ENCODE measurements around the gene KCNK16. TPM values are rescaled to one million over a fixed set of nuclear protein-coding genes. Genes with fewer than 3 reads are reported as not detected.

The KCNK16 gene
- total and polyA plus RNA-seq, 4 donors = not detected

GRCh38 chr6:39281312-39281980 lies 41.1 kb downstream of the KCNK16 start:
- DNase-seq (peak in 1 of 2 donors; percentile 33), ATAC-seq (ENCODE audit: low FRiP score) (no peak)
- no peaks in the 10 kb centered on the region for H3K4me1 ChIP-seq (ENCODE audit: control insufficient read depth in 1 of 2, insufficient read depth in 2 of 2, low read length in 2 of 2)
- H3K27me3 ChIP-seq (ENCODE audit: control insufficient read depth in 1 of 2, insufficient read depth in 2 of 2, low read length in 1 of 2) = no peaks in the 10 kb centered on the region
- H3K36me3 ChIP-seq (ENCODE audit: control insufficient read depth in 1 of 2, insufficient read depth in 2 of 2, low read length in 1 of 2) = no peaks in the 10 kb centered on the region
- intact Hi-C loops (cut with DNase I) = no loop called here
- H3K27ac ChIP-seq (ENCODE audit: low read depth in 1 of 2, low read length in 2 of 2) = no peak overlapping the region
- no peaks in the 10 kb centered on the region for H3K9me3 ChIP-seq (ENCODE audit: control insufficient read depth, low read length)
- H3K4me3 ChIP-seq (ENCODE audit: low read length in 2 of 2) = no peak overlapping the region
- WGBS, 2 donors = 63 to 76% methylated on average over 11 of the region's 11 CpGs

- WGBS, 2 donors = 39 to 40% methylated on average over 8 of the region's 8 CpGs
- Histone ChIP-seq H3K9me3 (ENCODE audit: control insufficient read depth, low read length) (no peaks in the 10 kb centered on the region), H3K27me3 (ENCODE audit: control insufficient read depth in 1 of 2, insufficient read depth in 2 of 2, low read length in 1 of 2) (no peaks in the 10 kb centered on the region), H3K36me3 (ENCODE audit: control insufficient read depth in 1 of 2, insufficient read depth in 2 of 2, low read length in 1 of 2) (no peaks in the 10 kb centered on the region), H3K4me3 (ENCODE audit: low read length in 2 of 2) (no peak overlapping the region), H3K27ac (ENCODE audit: low read depth in 1 of 2, low read length in 2 of 2) (no peak overlapping the region), H3K4me1 (ENCODE audit: control insufficient read depth in 1 of 2, insufficient read depth in 2 of 2, low read length in 2 of 2) (no peaks in the 10 kb centered on the region)
- ATAC-seq (ENCODE audit: low FRiP score) (peak; percentile 58), DNase-seq (no peak)
- intact Hi-C loops (cut with DNase I) = no loop called here
Measured at GRCh38 chr6:39280247-39280731, 42.2 kb downstream of the KCNK16 start.

- no peaks in the 10 kb centered on the region for H3K4me1 ChIP-seq (ENCODE audit: control insufficient read depth in 1 of 2, insufficient read depth in 2 of 2, low read length in 2 of 2)
- ATAC-seq (ENCODE audit: low FRiP score) (no peak), DNase-seq (no peak)
- H3K4me3 ChIP-seq (ENCODE audit: low read length in 2 of 2) = no peak overlapping the region
- H3K36me3 ChIP-seq (ENCODE audit: control insufficient read depth in 1 of 2, insufficient read depth in 2 of 2, low read length in 1 of 2) = no peaks in the 10 kb centered on the region
- H3K27me3 ChIP-seq (ENCODE audit: control insufficient read depth in 1 of 2, insufficient read depth in 2 of 2, low read length in 1 of 2) = no peaks in the 10 kb centered on the region
- intact Hi-C loops (cut with DNase I) = no loop called here
- H3K27ac ChIP-seq (ENCODE audit: low read depth in 1 of 2, low read length in 2 of 2) = no peak overlapping the region
- no peaks in the 10 kb centered on the region for H3K9me3 ChIP-seq (ENCODE audit: control insufficient read depth, low read length)
- 88 to 90% methylated on average over 6 of the region's 6 CpGs for WGBS, 2 donors
Measured at GRCh38 chr6:39279539-39279938, 43.0 kb downstream of the KCNK16 start.

GRCh38 chr6:39276379-39276995 lies 46.0 kb downstream of the KCNK16 start:
- Histone ChIP-seq H3K27me3 (ENCODE audit: control insufficient read depth in 1 of 2, insufficient read depth in 2 of 2, low read length in 1 of 2) (no peaks in the 10 kb centered on the region), H3K27ac (ENCODE audit: low read depth in 1 of 2, low read length in 2 of 2) (no peak overlapping the region), H3K4me1 (ENCODE audit: control insufficient read depth in 1 of 2, insufficient read depth in 2 of 2, low read length in 2 of 2) (no peaks in the 10 kb centered on the region), H3K4me3 (ENCODE audit: low read length in 2 of 2) (no peak overlapping the region), H3K36me3 (ENCODE audit: control insufficient read depth in 1 of 2, insufficient read depth in 2 of 2, low read length in 1 of 2) (no peaks in the 10 kb centered on the region), H3K9me3 (ENCODE audit: control insufficient read depth, low read length) (no peaks in the 10 kb centered on the region)
- DNase-seq (no peak), ATAC-seq (ENCODE audit: low FRiP score) (no peak)
- 87 to 90% methylated on average over 3 of the region's 3 CpGs for WGBS, 2 donors
- intact Hi-C loops (cut with DNase I) = no loop called here

GRCh38 chr6:39274903-39275302 lies 47.6 kb downstream of the KCNK16 start:
- no peaks in the 10 kb centered on the region for H3K4me1 ChIP-seq (ENCODE audit: control insufficient read depth in 1 of 2, insufficient read depth in 2 of 2, low read length in 2 of 2)
- H3K27ac ChIP-seq (ENCODE audit: low read depth in 1 of 2, low read length in 2 of 2) = no peak overlapping the region
- DNase-seq (no peak), ATAC-seq (ENCODE audit: low FRiP score) (no peak)
- 84 to 88% methylated on average over 3 of the region's 3 CpGs for WGBS, 2 donors
- H3K27me3 ChIP-seq (ENCODE audit: control insufficient read depth in 1 of 2, insufficient read depth in 2 of 2, low read length in 1 of 2) = no peaks in the 10 kb centered on the region
- H3K9me3 ChIP-seq (ENCODE audit: control insufficient read depth, low read length) = no peaks in the 10 kb centered on the region
- H3K4me3 ChIP-seq (ENCODE audit: low read length in 2 of 2) = no peak overlapping the region
- no peaks in the 10 kb centered on the region for H3K36me3 ChIP-seq (ENCODE audit: control insufficient read depth in 1 of 2, insufficient read depth in 2 of 2, low read length in 1 of 2)
- intact Hi-C loops (cut with DNase I) = no loop called here

- no peak overlapping the region for H3K27ac ChIP-seq (ENCODE audit: low read depth in 1 of 2, low read length in 2 of 2)
- intact Hi-C loops (cut with DNase I) = no loop called here
- ATAC-seq (ENCODE audit: low FRiP score) = no peak
Measured at GRCh38 chr6:39274471-39274870, 48.0 kb downstream of the KCNK16 start.

GRCh38 chr6:39273406-39273821 lies 49.1 kb downstream of the KCNK16 start:
- Histone ChIP-seq H3K4me1 (ENCODE audit: control insufficient read depth in 1 of 2, insufficient read depth in 2 of 2, low read length in 2 of 2) (no peaks in the 10 kb centered on the region), H3K27ac (ENCODE audit: low read depth in 1 of 2, low read length in 2 of 2) (no peak overlapping the region), H3K4me3 (ENCODE audit: low read length in 2 of 2) (no peak overlapping the region), H3K9me3 (ENCODE audit: control insufficient read depth, low read length) (no peaks in the 10 kb centered on the region), H3K27me3 (ENCODE audit: control insufficient read depth in 1 of 2, insufficient read depth in 2 of 2, low read length in 1 of 2) (no peaks in the 10 kb centered on the region), H3K36me3 (ENCODE audit: control insufficient read depth in 1 of 2, insufficient read depth in 2 of 2, low read length in 1 of 2) (no peaks in the 10 kb centered on the region)
- intact Hi-C loops (cut with DNase I) = no loop called here
- ATAC-seq (ENCODE audit: low FRiP score) (peak; percentile 40), DNase-seq (no peak)
- WGBS, 2 donors = 42 to 56% methylated on average over 6 of the region's 6 CpGs

More at GRCh38 chr6:39274471-39274870, 48.0 kb downstream of the KCNK16 start:
- H3K27me3 ChIP-seq (ENCODE audit: control insufficient read depth in 1 of 2, insufficient read depth in 2 of 2, low read length in 1 of 2) = no peaks in the 10 kb centered on the region
- no peaks in the 10 kb centered on the region for H3K4me1 ChIP-seq (ENCODE audit: control insufficient read depth in 1 of 2, insufficient read depth in 2 of 2, low read length in 2 of 2)
- DNase-seq = no peak
- H3K4me3 ChIP-seq (ENCODE audit: low read length in 2 of 2) = no peak overlapping the region
- no peaks in the 10 kb centered on the region for H3K9me3 ChIP-seq (ENCODE audit: control insufficient read depth, low read length)
- 60 to 67% methylated on average over 4 of the region's 4 CpGs for WGBS, 2 donors
- no peaks in the 10 kb centered on the region for H3K36me3 ChIP-seq (ENCODE audit: control insufficient read depth in 1 of 2, insufficient read depth in 2 of 2, low read length in 1 of 2)

- DNase-seq (no peak), ATAC-seq (ENCODE audit: low FRiP score) (no peak)
- no peaks in the 10 kb centered on the region for H3K27me3 ChIP-seq (ENCODE audit: control insufficient read depth in 1 of 2, insufficient read depth in 2 of 2, low read length in 1 of 2)
- 89 to 90% methylated on average over 1 of the region's 1 CpG for WGBS, 2 donors
- H3K4me3 ChIP-seq (ENCODE audit: low read length in 2 of 2) = no peak overlapping the region
- no peaks in the 10 kb centered on the region for H3K36me3 ChIP-seq (ENCODE audit: control insufficient read depth in 1 of 2, insufficient read depth in 2 of 2, low read length in 1 of 2)
- intact Hi-C loops (cut with DNase I) = no loop called here
- H3K9me3 ChIP-seq (ENCODE audit: control insufficient read depth, low read length) = no peaks in the 10 kb centered on the region
- no peaks in the 10 kb centered on the region for H3K4me1 ChIP-seq (ENCODE audit: control insufficient read depth in 1 of 2, insufficient read depth in 2 of 2, low read length in 2 of 2)
- no peak overlapping the region for H3K27ac ChIP-seq (ENCODE audit: low read depth in 1 of 2, low read length in 2 of 2)
Measured at GRCh38 chr6:39269961-39270360, 52.5 kb downstream of the KCNK16 start.

- no peak overlapping the region for H3K27ac ChIP-seq (ENCODE audit: low read depth in 1 of 2, low read length in 2 of 2)
- 72 to 82% methylated on average over 3 of the region's 3 CpGs for WGBS, 2 donors
- intact Hi-C loops (cut with DNase I) = no loop called here
- H3K4me1 ChIP-seq (ENCODE audit: control insufficient read depth in 1 of 2, insufficient read depth in 2 of 2, low read length in 2 of 2) = no peaks in the 10 kb centered on the region
- H3K9me3 ChIP-seq (ENCODE audit: control insufficient read depth, low read length) = no peaks in the 10 kb centered on the region
- no peak for ATAC-seq (ENCODE audit: low FRiP score)
- H3K36me3 ChIP-seq (ENCODE audit: control insufficient read depth in 1 of 2, insufficient read depth in 2 of 2, low read length in 1 of 2) = no peaks in the 10 kb centered on the region
- H3K27me3 ChIP-seq (ENCODE audit: control insufficient read depth in 1 of 2, insufficient read depth in 2 of 2, low read length in 1 of 2) = no peaks in the 10 kb centered on the region
- no peak overlapping the region for H3K4me3 ChIP-seq (ENCODE audit: low read length in 2 of 2)
- DNase-seq = no peak
Measured at GRCh38 chr6:39268721-39269120, 53.8 kb downstream of the KCNK16 start.

Data from aorta (tissue), 5 donors.